CD4-positive, CD25-positive, alpha-beta regulatory T cell (primary cell): ENCODE measurements around the gene PIAS2. TPM values are rescaled to one million over a fixed set of nuclear protein-coding genes. Genes with fewer than 3 reads are reported as not detected.

ENCODE experiments used
- ATAC-seq, 2 donors: fragments of 150-1000 bp; cut with Tn5 transposase; one replicate each; pipeline ENCODE4 v1.10.0; 2021; ENCODE audit warnings: low read depth in 2 of 2, moderate number of reproducible peaks in 2 of 2, moderate library complexity in 1 of 2
- DNase-seq, 3 donors: peaks; one replicate each; pipeline versions ENCODE4 v3.0.0 to v3.0.0-alpha.2; 2012 to 2022; ENCODE audit warnings: mixed read lengths in 1 of 3
- H3K27ac ChIP-seq: one replicate; pipeline ENCODE4 v1.7.0; 2013; ENCODE audit warnings: mild to moderate bottlenecking, low read length; ENCODE audit not compliant: insufficient read depth, poor library complexity, severe bottlenecking
- H3K27me3 ChIP-seq: one replicate; pipeline ENCODE4 v1.7.0; 2013; ENCODE audit warnings: low read length; ENCODE audit not compliant: control insufficient read depth, insufficient read depth
- H3K36me3 ChIP-seq: one replicate; pipeline ENCODE4 v1.7.0; 2013; ENCODE audit warnings: mild to moderate bottlenecking, low read length, moderate library complexity; ENCODE audit not compliant: control insufficient read depth, insufficient read depth
- H3K4me1 ChIP-seq: 2 replicates; pipeline ENCODE4 v1.7.0; 2013; ENCODE audit warnings: mild to moderate bottlenecking, low read length; ENCODE audit not compliant: insufficient read depth, control insufficient read depth, poor library complexity, severe bottlenecking
- H3K4me3 ChIP-seq: one replicate; pipeline ENCODE4 v1.7.0; 2013; ENCODE audit warnings: low read depth, mild to moderate bottlenecking, low read length, moderate library complexity
- H3K9me3 ChIP-seq, 2 experiments: 1 replicate in 1 of 2; 2 replicates in 1 of 2; pipeline ENCODE4 v1.7.0; 2013; ENCODE audit warnings: low read length in 2 of 2, mild to moderate bottlenecking in 1 of 2, moderate library complexity in 1 of 2; ENCODE audit not compliant: control insufficient read depth in 2 of 2
- H3K27ac Mint-ChIP-seq, 3 donors: one replicate each; pipeline ENCODE4 v1.8.0; 2020 to 2022; ENCODE audit warnings: mild to moderate bottlenecking in 3 of 3, mixed read lengths in 3 of 3, moderate library complexity in 2 of 3
- H3K27me3 Mint-ChIP-seq: one replicate; pipeline ENCODE4 v1.8.0; 2022; ENCODE audit warnings: mild to moderate bottlenecking, mixed read lengths
- H3K36me3 Mint-ChIP-seq: one replicate; pipeline ENCODE4 v1.8.0; 2020; ENCODE audit warnings: mixed read lengths
- H3K4me1 Mint-ChIP-seq, 4 donors: one replicate each; pipeline ENCODE4 v1.8.0; 2020 to 2022; ENCODE audit warnings: mixed read lengths in 4 of 4, mild to moderate bottlenecking in 1 of 4
- H3K4me3 Mint-ChIP-seq, 4 donors: one replicate each; pipeline ENCODE4 v1.8.0; 2020 to 2022; ENCODE audit warnings: mild to moderate bottlenecking in 4 of 4, mixed read lengths in 4 of 4, moderate library complexity in 3 of 4
- H3K9me3 Mint-ChIP-seq, 7 donors: one replicate each; pipeline ENCODE4 v1.8.0; 2020 to 2022; ENCODE audit warnings: mixed read lengths in 7 of 7, mild to moderate bottlenecking in 3 of 7, moderate library complexity in 2 of 7
- polyA plus RNA-seq, 4 donors: library from polyadenylated mRNA; unstranded; fragments of 300-500 nt; fragmentation: Illumina TruSeq; gene quantifications; one replicate each; pipeline ENCODE4 v1.2.3, GENCODE V29; 2021
- total RNA-seq: library from RNA; stranded (reverse); gene quantifications from one replicate; pipeline ENCODE4 v1.2.3, GENCODE V29; 2022

Gene PIAS2
- total and polyA plus RNA-seq, 5 donors from 2014 or later = 13.2 to 33.6 (median 18.7) TPM

DNA sequence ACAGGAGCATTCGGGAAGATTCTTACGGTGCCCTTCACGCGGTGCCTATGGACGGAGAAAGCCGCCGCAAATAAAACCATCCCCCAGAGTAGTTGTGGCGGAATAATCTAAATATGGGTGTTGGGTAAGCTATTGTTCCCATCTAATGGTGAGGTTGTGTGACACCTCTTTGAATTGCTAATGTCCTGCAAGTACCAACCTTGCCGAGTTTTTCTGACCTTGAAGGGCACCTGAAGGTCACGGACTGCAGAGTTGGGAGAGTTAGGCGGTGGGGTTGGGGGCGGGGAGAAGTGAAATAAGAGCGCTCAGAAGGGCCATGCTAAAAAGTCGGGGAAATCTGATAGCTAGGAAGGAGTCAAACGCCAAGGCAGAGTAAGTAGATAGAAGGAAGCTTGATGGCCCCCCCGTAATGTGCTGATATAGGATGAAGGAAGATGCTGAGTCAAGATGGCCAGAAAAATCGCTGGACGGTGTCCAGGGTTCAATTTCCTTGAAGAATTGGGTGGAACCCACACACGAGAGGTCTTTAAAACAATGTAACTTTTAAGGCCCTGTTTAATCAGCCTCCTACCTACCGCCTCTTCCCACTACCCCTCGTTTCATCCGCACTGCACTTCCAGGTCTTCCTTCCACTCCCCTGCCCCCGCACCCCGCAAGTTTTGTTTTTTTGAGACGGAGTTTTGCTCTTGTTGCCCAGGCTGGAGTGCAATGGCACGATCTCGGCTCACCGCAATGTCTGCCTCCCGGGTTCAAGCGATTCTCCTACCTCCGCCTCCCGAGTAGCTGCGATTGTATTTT, 695 bp upstream of the PIAS2 start:
- Mint-ChIP-seq H3K9me3 (peaks cover 0 to 2% (median 0%) of the 10 kb centered on the region in 7 donors), H3K4me1 (peaks cover 8 to 48% (median 38%) of the 10 kb centered on the region in 4 donors), H3K36me3 (no peaks in the 10 kb centered on the region), H3K27ac (peak overlapping the region; percentile 27 to 88 (median 80)), H3K4me3 (peak overlapping the region; percentile 86 to 98 (median 88)), H3K27me3 (no peaks in the 10 kb centered on the region)
- Histone ChIP-seq H3K27me3 (no peaks in the 10 kb centered on the region), H3K4me3 (peak overlapping the region; percentile 78), H3K36me3 (no peaks in the 10 kb centered on the region), H3K4me1 (peaks cover 17% of the 10 kb centered on the region), H3K27ac (peak overlapping the region; percentile 51), H3K9me3 (no peaks in the 10 kb centered on the region)
- DNase-seq = peak in 1 of 3 donors; percentile 42
- peak in 1 of 2 donors; percentile 3 for ATAC-seq

DNA sequence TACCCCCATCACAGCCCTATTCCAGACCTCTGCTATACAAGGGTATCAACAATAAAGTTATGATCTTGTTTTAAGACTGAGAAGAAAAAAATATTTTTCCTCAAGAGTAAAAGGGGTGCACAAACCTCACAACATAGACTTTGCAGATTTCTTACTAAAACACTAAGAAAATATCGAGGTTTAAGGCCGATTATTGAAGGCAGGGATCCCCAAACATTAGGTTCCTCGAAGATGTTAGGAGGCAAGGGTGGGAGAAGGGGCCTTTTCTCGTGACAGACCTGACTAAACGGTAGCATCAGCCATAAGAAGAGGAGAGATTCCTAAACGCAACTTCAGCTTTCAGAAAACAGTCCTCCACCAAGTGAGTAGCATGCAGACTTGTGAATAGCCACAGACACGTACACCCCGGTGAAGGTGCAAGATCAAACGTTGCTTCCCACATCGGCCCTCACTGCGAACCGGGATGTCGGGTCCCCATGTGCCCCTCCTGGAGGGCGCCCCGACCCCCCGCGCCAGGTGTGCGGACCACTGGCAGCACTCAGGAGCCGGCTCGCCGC, 678 bp downstream of the PIAS2 start:
- peak in 2 of 3 donors; percentile 40 to 60 for DNase-seq
- peak overlapping the region; percentile 97 for H3K4me3 ChIP-seq
- no peaks in the 10 kb centered on the region for H3K27me3 ChIP-seq
- H3K27ac ChIP-seq = no peak overlapping the region
- peaks cover 17% of the 10 kb centered on the region for H3K4me1 ChIP-seq
- ATAC-seq = peak; percentile 24 to 25
- H3K27ac Mint-ChIP-seq = peak overlapping the region; percentile 91 to 92 (median 92)
- peaks cover 8 to 49% (median 38%) of the 10 kb centered on the region in 4 donors for H3K4me1 Mint-ChIP-seq
- H3K9me3 ChIP-seq = no peaks in the 10 kb centered on the region
- peak overlapping the region; percentile 93 to 98 (median 96) for H3K4me3 Mint-ChIP-seq
- H3K36me3 ChIP-seq = no peaks in the 10 kb centered on the region
- peaks cover 0 to 2% (median 0%) of the 10 kb centered on the region in 7 donors for H3K9me3 Mint-ChIP-seq
- no peaks in the 10 kb centered on the region for H3K36me3 Mint-ChIP-seq
- H3K27me3 Mint-ChIP-seq = no peaks in the 10 kb centered on the region

DNA sequence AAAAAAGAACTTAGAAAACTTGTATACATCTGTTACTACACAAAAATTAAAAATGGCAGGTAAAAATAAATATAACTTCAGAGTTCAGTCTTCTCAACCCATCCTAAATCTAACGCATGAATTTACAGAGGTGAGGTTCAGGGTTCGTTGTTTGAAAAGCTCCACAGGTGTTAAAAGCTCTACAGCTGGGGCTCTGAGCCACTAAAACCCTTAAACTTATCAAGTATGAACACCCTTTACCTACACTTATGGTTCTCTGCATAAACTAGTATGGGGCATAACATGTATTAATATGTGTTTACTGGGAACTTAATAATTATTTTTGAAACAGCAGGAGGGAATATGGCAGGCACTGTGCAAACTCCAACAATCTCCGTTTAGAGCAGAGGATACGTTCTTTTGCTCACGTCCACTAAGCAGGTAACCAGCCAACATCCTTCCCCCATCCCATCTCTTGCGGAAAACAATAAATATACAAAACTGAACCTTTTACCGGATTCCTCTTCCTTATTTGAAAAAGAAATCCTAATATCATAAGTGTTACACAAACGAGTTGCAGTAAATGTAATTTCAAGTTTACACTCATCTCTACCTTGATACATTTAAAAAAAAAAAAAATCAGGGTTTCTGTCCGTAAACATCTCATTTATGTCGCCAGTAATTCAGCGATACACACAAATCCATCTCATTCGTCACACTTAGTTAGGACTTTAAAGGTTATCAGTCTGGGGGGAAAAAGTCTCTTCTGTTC, 1.3 kb downstream of the PIAS2 start:
- Mint-ChIP-seq H3K36me3 (no peaks in the 10 kb centered on the region), H3K4me3 (peak overlapping the region; percentile 93 to 98 (median 96)), H3K4me1 (peaks cover 8 to 49% (median 38%) of the 10 kb centered on the region in 4 donors), H3K27me3 (no peaks in the 10 kb centered on the region), H3K27ac (peak overlapping the region; percentile 91 to 92 (median 92)), H3K9me3 (peaks cover 0 to 2% (median 0%) of the 10 kb centered on the region in 7 donors)
- no peak for DNase-seq
- H3K27me3 ChIP-seq = no peaks in the 10 kb centered on the region
- no peaks in the 10 kb centered on the region for H3K36me3 ChIP-seq
- peak overlapping the region; percentile 97 for H3K4me3 ChIP-seq
- no peak overlapping the region for H3K27ac ChIP-seq
- H3K4me1 ChIP-seq = peaks cover 17% of the 10 kb centered on the region
- no peaks in the 10 kb centered on the region for H3K9me3 ChIP-seq
- no peak for ATAC-seq

DNA sequence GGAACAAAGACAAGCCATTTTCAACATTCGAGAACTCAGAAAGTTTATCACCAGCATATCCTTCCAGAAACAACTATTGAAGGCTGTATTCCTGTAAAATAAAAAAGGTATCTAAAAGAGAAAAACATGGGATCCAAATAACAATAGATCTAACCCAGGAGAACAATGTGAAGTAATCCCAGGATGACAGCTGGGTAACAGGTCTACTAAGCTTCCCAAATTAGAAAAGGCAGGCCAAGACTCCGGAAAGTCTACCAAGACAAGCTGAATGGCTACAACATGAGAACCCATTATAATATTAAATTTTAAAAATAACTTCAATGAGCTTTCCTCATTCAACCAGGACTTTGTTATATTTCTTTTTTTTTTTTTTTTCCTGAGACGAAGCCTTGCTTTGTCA, 6.5 kb downstream of the PIAS2 start:
- Mint-ChIP-seq H3K27ac (no peak overlapping the region), H3K27me3 (no peaks in the 10 kb centered on the region), H3K4me3 (no peak overlapping the region), H3K9me3 (peaks cover 0 to 2% (median 0%) of the 10 kb centered on the region in 7 donors), H3K36me3 (peaks cover 7% of the 10 kb centered on the region), H3K4me1 (peaks cover 0 to 41% (median 35%) of the 10 kb centered on the region in 4 donors)
- Histone ChIP-seq H3K9me3 (no peaks in the 10 kb centered on the region), H3K27ac (no peak overlapping the region), H3K4me1 (peaks cover 3% of the 10 kb centered on the region), H3K27me3 (no peaks in the 10 kb centered on the region), H3K4me3 (no peak overlapping the region), H3K36me3 (no peaks in the 10 kb centered on the region)
- ATAC-seq = no peak
- DNase-seq = no peak

DNA sequence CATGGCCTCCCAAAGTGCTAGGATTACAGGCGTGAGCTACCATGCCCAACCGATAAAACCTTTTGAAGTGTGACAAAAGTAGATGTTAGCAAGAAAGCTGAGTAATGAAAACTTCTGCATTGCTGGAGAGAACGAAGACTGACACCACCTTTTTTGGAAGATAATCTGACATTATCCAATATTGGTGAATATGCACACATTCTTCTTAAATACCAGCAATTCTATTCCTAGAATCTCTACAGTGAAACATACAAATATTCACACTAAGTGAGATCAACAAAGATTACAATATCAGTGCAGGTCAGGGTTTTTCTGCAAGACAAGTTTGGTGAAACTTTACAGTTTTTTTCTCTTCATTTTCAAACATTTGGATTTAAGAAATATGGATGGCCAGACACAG, 7.8 kb downstream of the PIAS2 start:
- H3K36me3 ChIP-seq = no peaks in the 10 kb centered on the region
- Mint-ChIP-seq H3K9me3 (no peaks in the 10 kb centered on the region), H3K27ac (no peak overlapping the region), H3K4me1 (peaks cover 6 to 36% (median 27%) of the 10 kb centered on the region in 4 donors), H3K4me3 (no peak overlapping the region), H3K36me3 (peaks cover 7% of the 10 kb centered on the region), H3K27me3 (no peaks in the 10 kb centered on the region)
- H3K4me1 ChIP-seq = no peaks in the 10 kb centered on the region
- no peaks in the 10 kb centered on the region for H3K27me3 ChIP-seq
- no peak overlapping the region for H3K4me3 ChIP-seq
- H3K27ac ChIP-seq = no peak overlapping the region
- DNase-seq (no peak), ATAC-seq (no peak)
- no peaks in the 10 kb centered on the region for H3K9me3 ChIP-seq

DNA sequence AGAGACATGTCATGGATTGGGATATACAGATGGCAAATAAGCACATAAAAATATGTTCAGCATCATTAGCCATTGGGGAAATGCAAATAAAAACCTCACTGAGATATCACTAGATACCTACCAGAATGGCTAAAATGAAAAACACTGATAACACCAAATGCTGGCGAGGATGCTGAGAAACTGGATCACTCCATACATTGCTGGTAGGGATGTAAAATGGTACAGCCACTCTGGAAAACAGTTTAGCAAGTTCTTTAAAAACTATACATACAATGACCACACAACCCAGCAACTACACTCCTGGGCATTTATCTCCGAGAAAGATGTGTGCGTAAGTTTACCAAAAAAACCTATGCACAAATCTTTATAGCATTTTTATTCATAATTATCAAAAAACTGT, 13.9 kb downstream of the PIAS2 start:
- Histone ChIP-seq H3K9me3 (no peaks in the 10 kb centered on the region), H3K27me3 (no peaks in the 10 kb centered on the region), H3K4me1 (no peaks in the 10 kb centered on the region), H3K36me3 (no peaks in the 10 kb centered on the region), H3K27ac (no peak overlapping the region), H3K4me3 (no peak overlapping the region)
- DNase-seq (no peak), ATAC-seq (no peak)
- Mint-ChIP-seq H3K27ac (no peak overlapping the region), H3K27me3 (no peaks in the 10 kb centered on the region), H3K36me3 (peaks cover 27% of the 10 kb centered on the region), H3K4me3 (no peak overlapping the region), H3K9me3 (no peaks in the 10 kb centered on the region), H3K4me1 (peaks cover 15 to 34% (median 24%) of the 10 kb centered on the region in 4 donors)

DNA sequence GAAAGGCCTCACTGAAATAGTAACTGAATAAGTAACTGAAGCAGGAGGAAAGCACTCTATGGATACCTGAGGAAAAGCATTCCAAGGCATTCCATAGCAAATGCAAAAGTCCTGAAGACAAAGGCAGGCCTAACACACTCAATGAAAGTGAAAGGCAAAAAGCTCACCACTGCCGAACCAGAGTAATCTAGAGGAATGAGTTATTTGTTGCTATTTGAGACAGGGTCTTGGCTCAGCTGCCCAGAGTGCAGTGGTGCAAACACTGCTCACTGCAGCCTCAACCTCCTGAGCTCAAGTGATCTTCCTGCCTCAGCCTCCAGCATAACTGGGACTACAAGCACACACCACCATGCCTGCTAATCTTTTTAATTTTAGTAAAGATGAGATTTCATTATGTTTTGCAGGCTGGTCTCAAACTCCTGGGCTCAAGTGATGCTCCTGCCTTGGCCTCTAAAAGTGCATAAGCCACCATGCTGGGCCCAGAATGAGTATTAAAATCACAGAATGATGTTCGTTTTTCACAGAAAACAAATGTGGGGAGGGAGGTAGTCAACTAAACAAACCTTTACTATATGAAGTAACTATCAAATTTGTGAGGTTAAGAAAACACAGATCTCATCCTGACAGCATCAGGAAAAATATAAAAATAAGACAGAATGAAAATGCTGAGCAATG, 17.9 kb downstream of the PIAS2 start:
- Mint-ChIP-seq H3K27ac (peak overlapping the region in 1 of 3 donors; percentile 20), H3K9me3 (no peaks in the 10 kb centered on the region), H3K4me1 (peaks cover 12 to 25% (median 25%) of the 10 kb centered on the region in 4 donors), H3K4me3 (no peak overlapping the region), H3K27me3 (no peaks in the 10 kb centered on the region), H3K36me3 (peaks cover 31% of the 10 kb centered on the region)
- Histone ChIP-seq H3K27ac (no peak overlapping the region), H3K36me3 (no peaks in the 10 kb centered on the region), H3K9me3 (no peaks in the 10 kb centered on the region), H3K4me1 (no peaks in the 10 kb centered on the region), H3K4me3 (no peak overlapping the region), H3K27me3 (no peaks in the 10 kb centered on the region)
- ATAC-seq = no peak
- no peak for DNase-seq
